Measurements from ENCODE around the gene CDH4.

- TF ChIP-seq CTCF (IDR thresholded peaks at IDR 0.05) (no peak), POLR2A (IDR thresholded peaks at IDR 0.05) (no peak)
These were observed 168.7 kb downstream of the CDH4 start for GRCh38 chr20:61420781-61421180.
